Measurements from ENCODE around the gene KHDC1.
"Not testable (repeated sequence)": the region's sequence is repeated elsewhere in the genome, so short reads cannot be mapped to it uniquely, and the experiment has no call there.

The KHDC1 gene

DNA sequence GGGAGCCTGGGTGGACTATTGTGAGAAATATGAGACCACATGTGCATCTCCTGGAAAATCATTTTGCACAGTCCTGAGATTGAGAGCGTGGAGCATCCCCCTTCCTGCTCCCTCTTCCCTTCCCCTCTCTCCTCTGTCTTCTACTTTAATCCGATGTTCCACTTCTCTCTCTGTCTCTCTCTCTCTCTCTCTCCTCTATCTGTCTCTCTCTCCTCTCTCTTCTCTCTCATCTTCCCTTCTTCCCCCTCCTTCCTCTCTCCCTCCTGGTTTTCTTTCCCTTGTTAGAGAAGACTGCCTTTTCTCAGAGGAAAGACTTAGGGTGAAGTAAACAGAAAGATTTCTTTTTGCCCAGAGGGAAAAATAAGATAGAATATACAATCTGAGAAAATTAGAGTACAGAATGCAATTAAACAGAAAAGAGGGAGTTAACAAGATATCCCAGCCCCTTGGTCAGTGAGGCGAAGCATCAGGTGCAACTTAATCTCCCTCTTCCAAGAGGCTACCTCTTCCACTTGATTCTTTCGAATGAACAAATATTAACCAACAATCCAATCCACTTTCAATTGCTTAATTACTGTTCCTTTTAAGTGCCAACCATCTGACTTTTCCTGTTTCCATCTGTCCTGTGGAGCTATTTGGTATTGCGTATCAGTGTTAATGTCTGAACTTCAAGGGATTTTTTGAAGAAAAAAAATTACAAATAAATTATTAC lies 14.6 kb downstream of the KHDC1 start:
- Histone ChIP-seq H3K36me3 (ENCODE audit: control insufficient read depth in 1 of 2, insufficient read depth in 2 of 2, low read length in 2 of 2) (no peaks in the 10 kb centered on the region), H3K4me3 (ENCODE audit: low read depth in 1 of 2, low read length in 2 of 2) (no peak overlapping the region), H3K4me1 (ENCODE audit: control insufficient read depth in 1 of 2, insufficient read depth in 2 of 2, low read length in 2 of 2) (no peaks in the 10 kb centered on the region)

DNA sequence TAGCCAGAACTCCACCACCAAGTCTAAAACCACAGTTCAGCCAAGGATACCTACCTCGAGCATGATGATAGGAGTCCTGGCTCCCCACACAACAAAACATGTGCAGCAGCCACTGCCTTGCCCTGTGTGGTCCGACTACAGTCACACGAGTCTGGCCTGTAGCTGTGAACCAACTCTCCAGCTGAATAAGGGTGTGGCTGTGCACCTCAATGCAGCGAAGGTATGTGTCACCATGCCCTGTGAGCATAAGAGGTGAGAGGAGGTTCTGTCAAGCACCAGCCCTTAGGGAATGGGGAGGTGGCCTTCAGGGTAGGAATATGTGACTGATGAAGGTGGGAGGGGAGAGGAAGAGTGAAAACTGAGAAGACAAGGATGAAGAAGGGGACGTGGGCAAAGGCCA lies 21.0 kb downstream of the KHDC1 start:
- Histone ChIP-seq H3K36me3 (ENCODE audit: control insufficient read depth in 1 of 2, insufficient read depth in 2 of 2, low read length in 2 of 2) (no peaks in the 10 kb centered on the region), H3K27ac (ENCODE audit: low read length) (no peak overlapping the region), H3K4me3 (ENCODE audit: low read depth in 1 of 2, low read length in 2 of 2) (no peak overlapping the region), H3K27me3 (ENCODE audit: low read depth, low read length) (no peaks in the 10 kb centered on the region), H3K9me3 (ENCODE audit: control insufficient read depth in 1 of 2, low read length in 2 of 2) (no peaks in the 10 kb centered on the region), H3K4me1 (ENCODE audit: control insufficient read depth in 1 of 2, insufficient read depth in 2 of 2, low read length in 2 of 2) (no peaks in the 10 kb centered on the region)

More for the DNA sequence above, 14.6 kb downstream of the KHDC1 start:
- no peak overlapping the region for H3K27ac ChIP-seq (ENCODE audit: low read length)
- no peaks in the 10 kb centered on the region for H3K9me3 ChIP-seq (ENCODE audit: control insufficient read depth in 1 of 2, low read length in 2 of 2)
- no peaks in the 10 kb centered on the region for H3K27me3 ChIP-seq (ENCODE audit: low read depth, low read length)

DNA sequence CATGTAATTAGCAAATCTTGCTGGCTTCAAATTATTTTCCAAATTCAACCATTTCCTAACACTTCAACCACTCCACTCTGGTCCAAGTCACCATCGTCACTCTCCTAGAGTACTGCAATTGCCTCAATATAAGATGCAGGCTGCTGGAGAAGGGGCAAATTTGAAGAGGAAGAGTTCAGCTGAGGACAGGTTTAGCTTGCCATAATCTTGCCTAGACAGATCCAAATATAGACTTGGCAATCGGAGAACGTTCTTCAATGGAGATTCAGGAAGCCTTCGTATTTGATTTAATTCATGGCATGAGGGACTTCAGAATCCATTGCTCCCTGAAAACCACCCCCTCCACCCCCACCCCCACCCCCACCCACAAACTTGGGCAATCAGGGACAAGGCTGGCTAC lies 22.3 kb downstream of the KHDC1 start:
- Histone ChIP-seq H3K4me3 (ENCODE audit: low read depth in 1 of 2, low read length in 2 of 2) (no peak overlapping the region), H3K27me3 (ENCODE audit: low read depth, low read length) (no peaks in the 10 kb centered on the region), H3K36me3 (ENCODE audit: control insufficient read depth in 1 of 2, insufficient read depth in 2 of 2, low read length in 2 of 2) (no peaks in the 10 kb centered on the region), H3K9me3 (ENCODE audit: control insufficient read depth in 1 of 2, low read length in 2 of 2) (no peaks in the 10 kb centered on the region), H3K4me1 (ENCODE audit: control insufficient read depth in 1 of 2, insufficient read depth in 2 of 2, low read length in 2 of 2) (no peaks in the 10 kb centered on the region), H3K27ac (ENCODE audit: low read length) (no peak overlapping the region)

DNA sequence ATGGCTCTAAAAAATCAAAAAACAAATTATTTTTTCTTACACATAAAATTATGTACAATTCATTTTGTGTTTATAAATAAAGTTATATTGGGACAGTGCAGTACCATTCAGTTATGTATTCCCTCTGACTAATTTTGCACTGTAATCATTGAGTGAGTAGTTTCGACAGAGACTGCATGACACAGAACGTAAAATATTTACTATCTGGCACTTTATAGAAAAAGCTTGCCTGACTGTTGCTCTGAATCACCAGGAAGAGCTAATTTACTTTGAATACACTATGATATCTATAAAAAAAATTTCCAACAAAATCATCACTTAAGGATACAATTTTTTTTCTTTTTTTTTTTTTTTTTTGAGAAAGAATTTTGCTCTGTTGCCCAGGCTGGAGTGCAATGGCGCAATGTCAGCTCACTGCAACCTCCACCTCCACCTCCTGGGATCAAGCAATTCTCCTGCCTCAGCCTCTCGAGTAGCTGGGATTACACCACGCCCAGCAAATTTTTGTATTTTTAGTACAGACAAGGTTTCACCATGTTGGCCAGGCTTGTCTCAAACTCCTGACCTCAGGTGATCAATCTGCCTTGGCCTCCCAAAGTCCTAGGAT lies 26.7 kb downstream of the KHDC1 start:
- no peaks in the 10 kb centered on the region for H3K9me3 ChIP-seq (ENCODE audit: control insufficient read depth in 1 of 2, low read length in 2 of 2)
- no peaks in the 10 kb centered on the region for H3K36me3 ChIP-seq (ENCODE audit: control insufficient read depth in 1 of 2, insufficient read depth in 2 of 2, low read length in 2 of 2)
- no peaks in the 10 kb centered on the region for H3K27me3 ChIP-seq (ENCODE audit: low read depth, low read length)
- H3K4me3 ChIP-seq (ENCODE audit: low read depth in 1 of 2, low read length in 2 of 2): no peak overlapping the region
- H3K4me1 ChIP-seq (ENCODE audit: control insufficient read depth in 1 of 2, insufficient read depth in 2 of 2, low read length in 2 of 2): no peaks in the 10 kb centered on the region
- no peak overlapping the region for H3K27ac ChIP-seq (ENCODE audit: low read length)

DNA sequence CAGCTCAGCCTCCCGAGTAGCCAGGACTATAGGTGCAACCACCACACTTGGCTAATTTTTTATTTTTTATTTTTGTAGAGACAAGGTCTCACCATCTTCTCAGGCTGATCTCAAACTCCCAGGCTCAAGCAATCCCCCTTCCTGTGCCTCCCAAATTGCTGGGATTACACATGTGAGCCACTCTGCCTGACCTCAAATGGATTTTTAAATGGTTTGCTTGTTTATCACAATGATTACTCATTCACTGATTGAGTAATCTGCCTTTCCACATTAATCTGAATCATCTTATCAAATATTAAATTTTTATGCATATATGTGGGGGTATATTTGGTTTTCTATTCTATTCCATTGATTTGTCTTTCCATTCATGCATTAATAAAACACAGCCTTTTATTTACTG lies 28.3 kb downstream of the KHDC1 start:
- H3K4me1 ChIP-seq (ENCODE audit: control insufficient read depth in 1 of 2, insufficient read depth in 2 of 2, low read length in 2 of 2): no peaks in the 10 kb centered on the region
- no peak overlapping the region for H3K4me3 ChIP-seq (ENCODE audit: low read depth in 1 of 2, low read length in 2 of 2)

DNA sequence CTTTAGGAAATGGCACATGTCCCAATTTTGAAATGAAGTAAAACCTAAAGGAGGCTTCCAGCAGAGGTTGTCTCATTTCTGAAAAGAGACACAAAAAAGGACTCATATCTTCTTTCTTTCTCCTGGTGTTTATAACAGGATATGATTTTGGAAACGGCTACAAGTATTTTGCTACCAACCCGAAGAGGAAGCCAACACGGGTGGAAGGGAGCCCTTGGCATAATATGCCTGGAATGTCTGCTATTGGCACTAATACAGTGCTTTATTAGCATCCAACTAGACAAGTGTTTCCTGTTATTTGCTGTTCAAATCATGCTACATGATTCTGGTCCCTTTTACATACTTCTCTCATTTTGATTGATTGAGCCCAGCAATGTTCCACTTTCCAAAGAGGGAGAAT lies 29.0 kb downstream of the KHDC1 start:
- not testable (repeated sequence) for H3K27ac ChIP-seq (ENCODE audit: low read length); H3K4me3 ChIP-seq (ENCODE audit: low read depth in 1 of 2, low read length in 2 of 2); H3K27me3 ChIP-seq (ENCODE audit: low read depth, low read length); H3K36me3 ChIP-seq (ENCODE audit: control insufficient read depth in 1 of 2, insufficient read depth in 2 of 2, low read length in 2 of 2); H3K4me1 ChIP-seq (ENCODE audit: control insufficient read depth in 1 of 2, insufficient read depth in 2 of 2, low read length in 2 of 2); H3K9me3 ChIP-seq (ENCODE audit: control insufficient read depth in 1 of 2, low read length in 2 of 2)

More for the DNA sequence above, 28.3 kb downstream of the KHDC1 start:
- Histone ChIP-seq H3K36me3 (ENCODE audit: control insufficient read depth in 1 of 2, insufficient read depth in 2 of 2, low read length in 2 of 2) (no peaks in the 10 kb centered on the region), H3K9me3 (ENCODE audit: control insufficient read depth in 1 of 2, low read length in 2 of 2) (no peaks in the 10 kb centered on the region), H3K27me3 (ENCODE audit: low read depth, low read length) (no peaks in the 10 kb centered on the region), H3K27ac (ENCODE audit: low read length) (no peak overlapping the region)

DNA sequence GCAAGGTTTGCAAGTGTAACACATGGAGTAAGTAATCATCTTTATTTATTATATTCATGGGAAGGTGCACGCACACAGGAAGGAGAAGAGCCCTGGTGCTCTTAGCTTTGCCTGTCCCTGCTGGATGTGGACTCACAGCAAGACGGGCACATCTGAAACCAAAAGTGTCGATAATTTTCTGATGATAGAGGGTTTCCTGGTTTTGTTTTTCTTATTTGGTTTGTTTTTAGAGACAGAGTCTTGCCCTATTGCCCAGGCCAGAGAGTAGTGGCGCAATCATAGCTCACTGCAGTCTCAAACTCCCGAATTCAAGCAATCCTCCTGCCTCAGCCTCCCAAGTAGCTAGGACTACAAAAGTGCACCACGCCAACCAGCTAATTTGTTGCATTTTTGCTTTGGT lies 29.9 kb downstream of the KHDC1 start:
- no peak overlapping the region for H3K4me3 ChIP-seq (ENCODE audit: low read depth in 1 of 2, low read length in 2 of 2)
- no peaks in the 10 kb centered on the region for H3K36me3 ChIP-seq (ENCODE audit: control insufficient read depth in 1 of 2, insufficient read depth in 2 of 2, low read length in 2 of 2)
- no peak overlapping the region for H3K27ac ChIP-seq (ENCODE audit: low read length)
- H3K9me3 ChIP-seq (ENCODE audit: control insufficient read depth in 1 of 2, low read length in 2 of 2): no peaks in the 10 kb centered on the region
- no peaks in the 10 kb centered on the region for H3K27me3 ChIP-seq (ENCODE audit: low read depth, low read length)
- no peaks in the 10 kb centered on the region for H3K4me1 ChIP-seq (ENCODE audit: control insufficient read depth in 1 of 2, insufficient read depth in 2 of 2, low read length in 2 of 2)

DNA sequence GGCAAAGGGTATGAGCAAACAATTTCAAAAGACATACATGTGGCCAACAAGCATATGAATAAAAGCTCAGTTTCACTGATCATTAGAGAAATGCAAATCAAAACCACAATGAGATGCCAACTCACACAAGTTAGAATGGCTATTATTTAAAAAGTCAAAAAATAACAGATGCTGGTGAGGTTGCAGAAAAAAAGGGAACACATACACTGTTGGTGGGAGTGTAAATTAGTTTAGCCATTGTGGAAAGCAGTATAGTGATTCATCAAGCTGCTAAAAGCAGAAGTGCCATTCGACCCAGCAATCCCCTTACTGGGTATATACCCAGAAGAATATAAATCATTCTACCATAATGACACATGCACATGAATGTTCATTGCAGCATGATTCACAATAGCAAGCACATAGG lies 31.0 kb downstream of the KHDC1 start:
- H3K4me3 ChIP-seq (ENCODE audit: low read depth in 1 of 2, low read length in 2 of 2): no peak overlapping the region
- H3K9me3 ChIP-seq (ENCODE audit: control insufficient read depth in 1 of 2, low read length in 2 of 2): no peaks in the 10 kb centered on the region
- H3K4me1 ChIP-seq (ENCODE audit: control insufficient read depth in 1 of 2, insufficient read depth in 2 of 2, low read length in 2 of 2): no peaks in the 10 kb centered on the region
- H3K36me3 ChIP-seq (ENCODE audit: control insufficient read depth in 1 of 2, insufficient read depth in 2 of 2, low read length in 2 of 2): no peaks in the 10 kb centered on the region
- H3K27ac ChIP-seq (ENCODE audit: low read length): no peak overlapping the region
- H3K27me3 ChIP-seq (ENCODE audit: low read depth, low read length): no peaks in the 10 kb centered on the region

DNA sequence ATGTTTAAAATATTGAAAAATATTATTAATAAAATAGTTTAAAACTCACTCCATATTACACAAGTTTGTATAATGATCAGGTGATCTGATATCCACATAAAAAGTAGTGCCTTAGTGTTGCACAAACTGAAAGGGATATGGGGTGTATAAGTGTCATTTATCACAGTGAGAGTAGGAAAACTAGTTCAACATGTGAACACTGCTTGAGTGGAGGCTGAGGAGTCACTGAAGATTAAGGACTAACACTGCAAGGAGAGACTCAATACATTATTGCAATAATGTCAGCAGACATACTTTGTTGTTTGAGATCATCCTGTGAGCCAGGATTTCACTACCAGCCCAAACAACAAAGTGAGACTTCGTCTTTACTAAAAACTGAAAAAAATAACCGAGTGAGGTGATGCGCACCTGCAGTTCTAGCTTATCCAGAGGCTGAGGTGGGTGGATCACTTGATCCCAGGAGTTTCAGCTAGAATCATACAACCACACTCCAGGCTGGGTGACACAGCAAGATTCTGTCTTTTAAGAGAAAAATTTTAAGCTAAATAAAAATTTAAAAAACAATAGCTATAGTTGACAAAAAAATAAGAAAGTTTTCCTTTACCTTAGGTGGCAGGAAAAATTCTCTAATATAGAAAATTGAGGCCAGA lies 35.3 kb downstream of the KHDC1 start:
- Histone ChIP-seq H3K36me3 (ENCODE audit: control insufficient read depth in 1 of 2, insufficient read depth in 2 of 2, low read length in 2 of 2) (no peaks in the 10 kb centered on the region), H3K27me3 (ENCODE audit: low read depth, low read length) (no peaks in the 10 kb centered on the region), H3K4me3 (ENCODE audit: low read depth in 1 of 2, low read length in 2 of 2) (no peak overlapping the region), H3K9me3 (ENCODE audit: control insufficient read depth in 1 of 2, low read length in 2 of 2) (no peaks in the 10 kb centered on the region), H3K27ac (ENCODE audit: low read length) (no peak overlapping the region), H3K4me1 (ENCODE audit: control insufficient read depth in 1 of 2, insufficient read depth in 2 of 2, low read length in 2 of 2) (no peaks in the 10 kb centered on the region)

DNA sequence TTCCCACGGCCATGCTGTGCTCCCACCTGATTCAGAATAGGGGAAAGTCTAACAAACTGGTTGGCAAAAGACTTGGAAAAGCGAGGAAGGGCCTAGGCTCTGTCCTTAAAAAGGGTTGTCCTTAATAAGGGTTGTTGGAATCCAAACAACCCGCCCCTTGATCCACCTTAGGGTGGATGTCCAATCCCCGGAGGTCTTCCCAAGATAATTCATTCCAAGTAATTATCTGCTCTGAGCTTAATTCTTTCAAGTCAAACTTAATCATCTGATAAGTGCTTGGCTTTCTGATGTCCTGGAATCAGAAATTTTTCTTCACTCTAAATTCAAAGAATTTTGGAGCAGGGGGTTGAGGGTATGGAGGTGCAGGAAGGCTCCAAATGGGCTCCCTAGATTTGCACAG lies 37.6 kb downstream of the KHDC1 start, which contains the start of gene KHDC1L:
TSS of gene KHDC1L (minus strand) at position 101 of the 400 bp plus-strand sequence. CDS start at position 13, 88 bp downstream.
- no peaks in the 10 kb centered on the region for H3K9me3 ChIP-seq (ENCODE audit: control insufficient read depth in 1 of 2, low read length in 2 of 2)
- H3K27ac ChIP-seq (ENCODE audit: low read length): no peak within 1 kb of the TSS
- H3K27me3 ChIP-seq (ENCODE audit: low read depth, low read length): no peaks in the 10 kb centered on the region
- no peaks in the 10 kb centered on the region for H3K4me1 ChIP-seq (ENCODE audit: control insufficient read depth in 1 of 2, insufficient read depth in 2 of 2, low read length in 2 of 2)
- no peak within 1 kb of the TSS for H3K4me3 ChIP-seq (ENCODE audit: low read depth in 1 of 2, low read length in 2 of 2)
- no peaks in the 10 kb centered on the region for H3K36me3 ChIP-seq (ENCODE audit: control insufficient read depth in 1 of 2, insufficient read depth in 2 of 2, low read length in 2 of 2)

DNA sequence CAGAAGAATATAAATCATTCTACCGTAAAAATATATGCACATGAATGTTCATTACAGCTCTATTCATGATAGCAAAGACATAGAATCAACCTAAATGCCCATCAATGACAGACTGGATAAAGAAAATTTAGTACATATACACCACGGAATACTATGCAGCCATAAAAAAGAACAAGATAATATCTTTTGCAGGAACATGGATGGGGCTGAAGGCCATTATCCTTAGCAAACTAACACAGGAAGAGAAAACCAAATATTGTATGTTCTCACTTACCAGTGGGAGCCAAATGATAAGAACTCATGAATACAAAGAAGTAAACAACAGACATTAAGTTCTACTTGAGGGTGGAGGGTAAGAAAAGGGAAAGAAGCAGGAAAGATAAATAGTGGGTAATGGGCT lies 46.1 kb downstream of the KHDC1 start:
- Histone ChIP-seq H3K36me3 (ENCODE audit: control insufficient read depth in 1 of 2, insufficient read depth in 2 of 2, low read length in 2 of 2) (no peaks in the 10 kb centered on the region), H3K27me3 (ENCODE audit: low read depth, low read length) (no peaks in the 10 kb centered on the region), H3K4me3 (ENCODE audit: low read depth in 1 of 2, low read length in 2 of 2) (no peak overlapping the region), H3K27ac (ENCODE audit: low read length) (no peak overlapping the region), H3K4me1 (ENCODE audit: control insufficient read depth in 1 of 2, insufficient read depth in 2 of 2, low read length in 2 of 2) (no peaks in the 10 kb centered on the region), H3K9me3 (ENCODE audit: control insufficient read depth in 1 of 2, low read length in 2 of 2) (no peaks in the 10 kb centered on the region)
